A549 (cell line): ENCODE measurements around the gene RNF130. TPM values are rescaled to one million over a fixed set of nuclear protein-coding genes. Genes with fewer than 3 reads are reported as not detected.

Experiments used
- ATAC-seq, 2 experiments: fragments of 200-7000 bp in 1 of 2; fragments of >200 bp in 1 of 2; cut with Nextera tagmentation in 1 of 2; cut with Tn5 transposase in 1 of 2; 3 replicates each; pipeline versions ENCODE4 v1.8.0 to v1.9.1; 2018 to 2020; ENCODE audit warnings: mild to moderate bottlenecking in 1 of 2, moderate library complexity in 1 of 2
- CTCF ChIA-PET: fragments of 300-600 bp; sonication (Branson Sonifier 250); formaldehyde crosslinking; extraction: SDS; loops from one replicate; lab custom pipeline; 2021; ENCODE audit warnings: antibody characterized with exemption, inconsistent platforms; lab: Yijun Ruan, JAX
- POLR2A ChIA-PET: fragments of 350-600 bp; formaldehyde crosslinking; extraction: SDS; loops from one replicate; lab custom pipeline; 2021; ENCODE audit warnings: antibody characterized with exemption, inconsistent platforms; lab: Yijun Ruan, JAX
- DNase-seq, 2 experiments: peaks; one replicate each; pipeline versions ENCODE4 v3.0.0 to v3.0.0-alpha.2; 2011 to 2016; ENCODE audit warnings: low read depth in 1 of 2, low spot score in 1 of 2
- FAIRE-seq: peaks from 2 replicates; lab custom pipeline; 2011; peaks lifted over from hg19 to GRCh38; lab: Jason Lieb, UNC
- H3K27ac ChIP-seq, 2 experiments: fragments of >200 bp; sonication (Bioruptor Twin); formaldehyde crosslinking; 3 replicates each; pipeline ENCODE4 v1.5.1; 2016 to 2017
- H3K4me1 ChIP-seq: fragments of >200 bp; sonication (Bioruptor Twin); formaldehyde crosslinking; 3 replicates; pipeline ENCODE4 v1.6.1; 2016
- H3K4me2 ChIP-seq: fragments of >200 bp; sonication (Bioruptor Twin); formaldehyde crosslinking; 3 replicates; pipeline ENCODE4 v1.6.1; 2016
- H3K4me3 ChIP-seq: fragments of >200 bp; sonication (Bioruptor Twin); formaldehyde crosslinking; 3 replicates; pipeline ENCODE4 v1.5.1; 2016
- H3K9me3 ChIP-seq: fragments of >200 bp; sonication (Bioruptor Twin); formaldehyde crosslinking; 3 replicates; pipeline ENCODE4 v1.6.1; 2016
- CEBPB ChIP-seq, 2 experiments: fragments of >200 bp in 1 of 2; sonication (Bioruptor Twin) in 1 of 2; formaldehyde crosslinking in 1 of 2; IDR thresholded peaks; 2 replicates each; pipeline ENCODE4 v1.6.1; 2012 to 2016
- CHD2 ChIP-seq: fragments of 150-350 bp; IDR thresholded peaks from 2 replicates; pipeline ENCODE4 v1.6.1; 2014; ENCODE audit warnings: low read length; ENCODE audit not compliant: partially characterized antibody
- CHD4 ChIP-seq: fragments of 200-600 bp; sonication (generic); IDR thresholded peaks from 2 replicates; pipeline ENCODE4 v1.6.1; 2016; ENCODE audit warnings: antibody characterized with exemption, mild to moderate bottlenecking, borderline replicate concordance
- E2F6 ChIP-seq: IDR thresholded peaks from 2 replicates; pipeline ENCODE4 v1.6.1; 2012; ENCODE audit warnings: low read depth, borderline replicate concordance
- EP300 ChIP-seq, 2 experiments: fragments of >200 bp; sonication (Bioruptor Twin); formaldehyde crosslinking; IDR thresholded peaks; 2 replicates in 1 of 2; 3 replicates in 1 of 2; pipeline ENCODE4 v1.6.1; 2016 to 2017
- ESRRA ChIP-seq: fragments of 150-350 bp; IDR thresholded peaks from 2 replicates; pipeline ENCODE4 v1.6.1; 2014; ENCODE audit warnings: mild to moderate bottlenecking, low read length, borderline replicate concordance
- FOSL2 ChIP-seq, 2 experiments: fragments of 450-650 bp in 1 of 2; fragments of >200 bp in 1 of 2; sonication (Bioruptor Twin) in 1 of 2; formaldehyde crosslinking; IDR thresholded peaks; 2 replicates each; pipeline versions ENCODE4 v1.5.0 to v1.6.1; 2016 to 2020; ENCODE audit warnings: mild to moderate bottlenecking in 1 of 2, moderate library complexity in 1 of 2
- GATA3 ChIP-seq: IDR thresholded peaks from 2 replicates; pipeline ENCODE4 v1.6.1; 2012; ENCODE audit warnings: borderline replicate concordance
- HEYL ChIP-seq: fragments of 250-450 bp; sonication (Bioruptor Pico); IDR thresholded peaks from 2 replicates; pipeline ENCODE4 v1.8.0; 2021; ENCODE audit warnings: mild to moderate bottlenecking, moderate library complexity
- HMGXB4 ChIP-seq: fragments of 250-450 bp; sonication (Bioruptor Pico); IDR thresholded peaks from 2 replicates; pipeline ENCODE4 v1.5.0; 2021; ENCODE audit warnings: mild to moderate bottlenecking, moderate library complexity, borderline replicate concordance
- KDM1A ChIP-seq: fragments of 200-600 bp; sonication (generic); IDR thresholded peaks from 2 replicates; pipeline ENCODE4 v1.6.1; 2016; ENCODE audit warnings: low read depth, mild to moderate bottlenecking
- MAFK ChIP-seq: fragments of 450-650 bp; IDR thresholded peaks from 2 replicates; pipeline ENCODE4 v1.6.1; 2014; ENCODE audit not compliant: partially characterized antibody
- NFE2L2 ChIP-seq: fragments of 150-350 bp; conservative IDR thresholded peaks from 2 replicates; pipeline ENCODE4 v1.6.1; 2014; ENCODE audit warnings: low read length
- NPAS2 ChIP-seq: fragments of 250-450 bp; sonication (Bioruptor Pico); IDR thresholded peaks from 2 replicates; pipeline ENCODE4 v1.8.0; 2022; ENCODE audit warnings: mild to moderate bottlenecking, moderate library complexity, borderline replicate concordance
- POLR2A ChIP-seq: IDR thresholded peaks from 2 replicates; pipeline ENCODE4 v1.6.1; 2012; ENCODE audit warnings: mild to moderate bottlenecking, low read length
- RARB ChIP-seq: fragments of 250-450 bp; sonication (Bioruptor Pico); IDR thresholded peaks from 2 replicates; pipeline ENCODE4 v1.8.0; 2021; ENCODE audit warnings: mild to moderate bottlenecking, moderate library complexity
- RCOR1 ChIP-seq: fragments of 150-350 bp; IDR thresholded peaks from 2 replicates; pipeline ENCODE4 v1.6.1; 2014; ENCODE audit warnings: antibody characterized with exemption, low read length, low read depth
- REST ChIP-seq: fragments of 200-600 bp; sonication (generic); IDR thresholded peaks from 2 replicates; pipeline ENCODE4 v1.6.1; 2016; ENCODE audit warnings: antibody characterized with exemption, mild to moderate bottlenecking, moderate library complexity
- RFX5 ChIP-seq: fragments of 450-650 bp; IDR thresholded peaks from 2 replicates; pipeline ENCODE4 v1.7.1; 2014; ENCODE audit warnings: antibody characterized with exemption, mild to moderate bottlenecking, moderate library complexity
- SMC3 ChIP-seq: fragments of >200 bp; sonication (Bioruptor Twin); formaldehyde crosslinking; IDR thresholded peaks from 3 replicates; pipeline ENCODE4 v1.6.1; 2018; ENCODE audit warnings: inconsistent platforms
- SREBF2 ChIP-seq: fragments of 450-650 bp; IDR thresholded peaks from 2 replicates; pipeline ENCODE4 v1.6.1; 2014; ENCODE audit warnings: mild to moderate bottlenecking, moderate library complexity
- TP53 ChIP-seq: fragments of 250-450 bp; sonication (Bioruptor Pico); IDR thresholded peaks from 2 replicates; pipeline ENCODE4 v1.5.0; 2021; ENCODE audit warnings: mild to moderate bottlenecking, moderate library complexity
- ZC3H11A ChIP-seq: fragments of 450-650 bp; IDR thresholded peaks from 2 replicates; pipeline ENCODE4 v1.6.1; 2014; ENCODE audit warnings: antibody characterized with exemption, mild to moderate bottlenecking
- ZFP36 ChIP-seq: fragments of 450-650 bp; IDR thresholded peaks from 2 replicates; pipeline ENCODE4 v1.6.1; 2014; ENCODE audit warnings: borderline replicate concordance; ENCODE audit not compliant: partially characterized antibody
- WGBS: methylation state at CpG from one replicate; pipeline ENCODE4 v1.1.6; 2017; ENCODE audit errors: missing lambda C conversion rate; 5-methylcytosine and 5-hydroxymethylcytosine counted together
- polyA plus RNA-seq, 4 experiments: library from polyadenylated mRNA; depleted of rRNA in 3 of 4; stranded (reverse); fragments of >200 nt; fragmentation: RNase III in 1 of 4; extraction: RNeasy Plus Mini Kit Qiagen cat#74134 plus additional on column Dnase treatment in 1 of 4; gene quantifications; 2 replicates in 3 of 4; 3 replicates in 1 of 4; pipeline ENCODE4 v1.2.3, GENCODE V29; 2011 to 2017
- TF ChIP-seq, protein P1 (sequence below): fragments of >200 bp; sonication (Bioruptor Twin); formaldehyde crosslinking; IDR thresholded peaks from 2 replicates; pipeline ENCODE4 v1.6.1; 2016
- TF ChIP-seq, protein P2 (sequence below): fragments of 150-350 bp; IDR thresholded peaks from 2 replicates; pipeline ENCODE4 v1.6.1; 2014; ENCODE audit warnings: low read depth, mild to moderate bottlenecking, low read length
- TF ChIP-seq, protein P3 (sequence below): fragments of 250-450 bp; sonication (Bioruptor Pico); IDR thresholded peaks from 2 replicates; pipeline ENCODE4 v1.5.0; 2020; ENCODE audit warnings: low read depth, mild to moderate bottlenecking, moderate library complexity
- TF ChIP-seq, protein P4 (sequence below): fragments of >200 bp; sonication (Bioruptor Twin); formaldehyde crosslinking; IDR thresholded peaks from 3 replicates; pipeline ENCODE4 v1.6.1; 2016

RNF130 gene
- polyA plus RNA-seq, 2 of the 4 experiments (the other 2 are of a cell fraction) = 33.3 to 50.1 TPM

DNA sequence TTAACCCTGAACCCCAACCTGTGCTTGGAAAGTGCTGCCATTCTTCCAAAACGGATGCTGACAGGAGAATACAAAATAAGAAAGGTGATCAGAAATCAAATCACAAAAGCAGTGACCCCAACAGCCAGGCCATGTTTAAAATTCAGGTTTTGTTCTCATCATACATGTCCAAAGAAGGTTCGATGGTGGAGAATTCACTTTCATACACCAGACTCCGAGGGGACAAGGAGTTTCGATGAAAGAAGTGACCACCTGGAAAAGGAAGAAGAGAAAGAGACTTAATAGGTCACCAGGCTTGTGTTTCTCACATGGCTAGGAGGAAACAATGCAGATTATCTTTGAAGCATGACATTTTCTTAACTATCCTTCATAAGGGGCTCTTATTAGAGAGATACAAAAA, 151.4 kb downstream of the RNF130 start:
- Histone ChIP-seq H3K4me3 (no peak overlapping the region), H3K27ac (no peak overlapping the region), H3K4me2 (no peak overlapping the region), H3K9me3 (no peaks in the 10 kb centered on the region), H3K4me1 (no peaks in the 10 kb centered on the region)
- FAIRE-seq = no peak
- CTCF ChIA-PET = no interaction called here
- DNase-seq = no peak
- no peak for ATAC-seq
- POLR2A ChIA-PET = no interaction called here
- TF ChIP-seq ZC3H11A (no peak), HMGXB4 (CRISPR knock-in tag) (no peak), MAFK (no peak), POLR2A (no peak), SMC3 (no peak), ESRRA (no peak), CEBPB (IDR thresholded peaks at IDR 0.05) (no peak), ZFP36 (no peak)
- TF ChIP-seq, protein P1, sequence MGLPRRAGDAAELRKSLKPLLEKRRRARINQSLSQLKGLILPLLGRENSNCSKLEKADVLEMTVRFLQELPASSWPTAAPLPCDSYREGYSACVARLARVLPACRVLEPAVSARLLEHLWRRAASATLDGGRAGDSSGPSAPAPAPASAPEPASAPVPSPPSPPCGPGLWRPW = no peak
- TF ChIP-seq, protein P2, sequence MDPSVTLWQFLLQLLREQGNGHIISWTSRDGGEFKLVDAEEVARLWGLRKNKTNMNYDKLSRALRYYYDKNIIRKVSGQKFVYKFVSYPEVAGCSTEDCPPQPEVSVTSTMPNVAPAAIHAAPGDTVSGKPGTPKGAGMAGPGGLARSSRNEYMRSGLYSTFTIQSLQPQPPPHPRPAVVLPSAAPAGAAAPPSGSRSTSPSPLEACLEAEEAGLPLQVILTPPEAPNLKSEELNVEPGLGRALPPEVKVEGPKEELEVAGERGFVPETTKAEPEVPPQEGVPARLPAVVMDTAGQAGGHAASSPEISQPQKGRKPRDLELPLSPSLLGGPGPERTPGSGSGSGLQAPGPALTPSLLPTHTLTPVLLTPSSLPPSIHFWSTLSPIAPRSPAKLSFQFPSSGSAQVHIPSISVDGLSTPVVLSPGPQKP = no peak
- WGBS = 56% methylated on average over 4 of the region's 4 CpGs

DNA sequence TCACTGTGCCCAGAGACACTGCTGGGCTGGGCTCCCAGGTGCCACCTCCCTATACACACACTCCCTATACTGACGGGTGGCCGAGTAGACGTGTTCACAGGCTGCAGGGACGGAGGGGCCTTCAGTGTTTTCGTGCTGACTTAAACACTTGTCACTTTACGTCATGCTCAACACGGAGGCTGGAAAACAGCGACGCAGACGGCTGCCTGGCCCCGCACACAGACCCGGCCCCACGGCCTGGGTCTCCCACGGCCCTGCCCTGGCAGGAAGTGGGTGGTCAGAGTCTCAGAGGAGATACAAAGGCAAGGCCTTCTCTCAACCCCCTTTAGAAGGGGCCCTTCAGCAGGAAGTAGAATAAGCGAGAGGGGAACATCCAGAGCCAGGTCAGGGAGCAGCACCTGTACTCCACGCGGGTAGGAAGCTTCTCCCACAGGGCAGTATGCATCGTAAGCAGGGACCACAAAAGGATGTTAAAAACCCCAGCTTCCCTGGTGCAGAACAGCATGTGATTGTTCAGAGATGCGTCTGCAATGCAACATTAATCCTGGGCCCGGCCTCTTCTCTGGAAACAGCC, 152.0 kb downstream of the RNF130 start:
- TF ChIP-seq SREBF2 (no peak), EP300 (IDR thresholded peaks at IDR 0.05) (no peak), FOSL2 (IDR thresholded peaks at IDR 0.05) (no peak), FOSL2 (CRISPR knock-in tag; IDR thresholded peaks at IDR 0.05) (no peak), NFE2L2 (no peak), NPAS2 (CRISPR knock-in tag) (no peak), KDM1A (no peak), REST (no peak), CHD4 (no peak), E2F6 (no peak), GATA3 (no peak), RARB (no peak), RFX5 (no peak), TP53 (CRISPR knock-in tag) (no peak), HEYL (CRISPR knock-in tag) (no peak), CHD2 (no peak), RCOR1 (no peak)
- TF ChIP-seq, protein P3, sequence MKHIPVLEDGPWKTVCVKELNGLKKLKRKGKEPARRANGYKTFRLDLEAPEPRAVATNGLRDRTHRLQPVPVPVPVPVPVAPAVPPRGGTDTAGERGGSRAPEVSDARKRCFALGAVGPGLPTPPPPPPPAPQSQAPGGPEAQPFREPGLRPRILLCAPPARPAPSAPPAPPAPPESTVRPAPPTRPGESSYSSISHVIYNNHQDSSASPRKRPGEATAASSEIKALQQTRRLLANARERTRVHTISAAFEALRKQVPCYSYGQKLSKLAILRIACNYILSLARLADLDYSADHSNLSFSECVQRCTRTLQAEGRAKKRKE (CRISPR knock-in tag) = no peak
- TF ChIP-seq, protein P4, sequence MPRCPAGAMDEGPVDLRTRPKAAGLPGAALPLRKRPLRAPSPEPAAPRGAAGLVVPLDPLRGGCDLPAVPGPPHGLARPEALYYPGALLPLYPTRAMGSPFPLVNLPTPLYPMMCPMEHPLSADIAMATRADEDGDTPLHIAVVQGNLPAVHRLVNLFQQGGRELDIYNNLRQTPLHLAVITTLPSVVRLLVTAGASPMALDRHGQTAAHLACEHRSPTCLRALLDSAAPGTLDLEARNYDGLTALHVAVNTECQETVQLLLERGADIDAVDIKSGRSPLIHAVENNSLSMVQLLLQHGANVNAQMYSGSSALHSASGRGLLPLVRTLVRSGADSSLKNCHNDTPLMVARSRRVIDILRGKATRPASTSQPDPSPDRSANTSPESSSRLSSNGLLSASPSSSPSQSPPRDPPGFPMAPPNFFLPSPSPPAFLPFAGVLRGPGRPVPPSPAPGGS = no peak
- ATAC-seq = peak in 1 of 2 experiments; percentile 17; a peak in 1 of 6 replicates
- POLR2A ChIA-PET = no interaction called here
- no peak for DNase-seq
- WGBS = 75% methylated on average over 20 of the region's 20 CpGs
- no peaks in the 10 kb centered on the region for H3K9me3 ChIP-seq
- no peak overlapping the region for H3K27ac ChIP-seq
- no peak overlapping the region for H3K4me3 ChIP-seq
- H3K4me2 ChIP-seq = no peak overlapping the region
- CTCF ChIA-PET = no interaction called here
- no peak for FAIRE-seq
- H3K4me1 ChIP-seq = peaks cover under 1% of the 10 kb centered on the region; the same call in 1 of the 3 replicates
